Epithelial cell of esophagus (primary cell): ENCODE data around the gene SLC38A9.
A peak's percentile ranks its signal among the peaks of the same experiment; 100 is the strongest.

Source experiments
- DNase-seq: peaks from one replicate; pipeline ENCODE4 v3.0.0; 2010; ENCODE audit warnings: low read depth
- H3K4me3 ChIP-seq: 2 replicates; pipeline ENCODE4 v1.5.1; 2011; ENCODE audit warnings: mild to moderate bottlenecking, low read length, control low read depth
- TF ChIP-seq, protein P1 (sequence below): IDR thresholded peaks from 2 replicates; pipeline ENCODE4 v1.5.1; 2011; ENCODE audit warnings: low read depth, mild to moderate bottlenecking, low read length, control low read depth, inconsistent platforms; ENCODE audit not compliant: insufficient read depth; ENCODE audit errors: missing control alignments

Gene SLC38A9

DNA sequence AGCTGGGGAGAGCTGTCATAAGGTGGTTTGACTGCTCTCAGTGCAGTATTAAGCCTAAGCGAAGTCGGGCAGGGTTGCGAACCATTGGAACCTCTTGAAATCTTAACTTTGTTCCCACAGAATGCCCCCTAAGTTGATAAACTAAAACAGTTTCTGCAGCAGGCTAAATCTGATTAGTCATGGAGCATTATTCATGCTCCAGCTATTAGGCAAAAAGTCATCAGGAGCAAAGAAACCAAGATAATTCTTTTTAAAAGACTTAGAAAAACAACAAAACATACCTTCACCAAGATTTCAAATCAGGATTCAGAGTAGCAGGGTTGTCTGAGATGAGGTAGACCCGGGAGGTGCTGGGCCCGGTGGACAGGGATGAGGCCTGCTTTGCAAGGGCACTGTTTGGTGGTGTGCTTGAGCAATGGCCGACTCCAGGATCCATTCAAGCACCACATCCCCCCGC lies 107.5 kb downstream of the SLC38A9 start:
- TF ChIP-seq, protein P1, sequence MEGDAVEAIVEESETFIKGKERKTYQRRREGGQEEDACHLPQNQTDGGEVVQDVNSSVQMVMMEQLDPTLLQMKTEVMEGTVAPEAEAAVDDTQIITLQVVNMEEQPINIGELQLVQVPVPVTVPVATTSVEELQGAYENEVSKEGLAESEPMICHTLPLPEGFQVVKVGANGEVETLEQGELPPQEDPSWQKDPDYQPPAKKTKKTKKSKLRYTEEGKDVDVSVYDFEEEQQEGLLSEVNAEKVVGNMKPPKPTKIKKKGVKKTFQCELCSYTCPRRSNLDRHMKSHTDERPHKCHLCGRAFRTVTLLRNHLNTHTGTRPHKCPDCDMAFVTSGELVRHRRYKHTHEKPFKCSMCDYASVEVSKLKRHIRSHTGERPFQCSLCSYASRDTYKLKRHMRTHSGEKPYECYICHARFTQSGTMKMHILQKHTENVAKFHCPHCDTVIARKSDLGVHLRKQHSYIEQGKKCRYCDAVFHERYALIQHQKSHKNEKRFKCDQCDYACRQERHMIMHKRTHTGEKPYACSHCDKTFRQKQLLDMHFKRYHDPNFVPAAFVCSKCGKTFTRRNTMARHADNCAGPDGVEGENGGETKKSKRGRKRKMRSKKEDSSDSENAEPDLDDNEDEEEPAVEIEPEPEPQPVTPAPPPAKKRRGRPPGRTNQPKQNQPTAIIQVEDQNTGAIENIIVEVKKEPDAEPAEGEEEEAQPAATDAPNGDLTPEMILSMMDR, result no peak
- DNase-seq, result peak; percentile 53
- H3K4me3 ChIP-seq, result no peak overlapping the region

DNA sequence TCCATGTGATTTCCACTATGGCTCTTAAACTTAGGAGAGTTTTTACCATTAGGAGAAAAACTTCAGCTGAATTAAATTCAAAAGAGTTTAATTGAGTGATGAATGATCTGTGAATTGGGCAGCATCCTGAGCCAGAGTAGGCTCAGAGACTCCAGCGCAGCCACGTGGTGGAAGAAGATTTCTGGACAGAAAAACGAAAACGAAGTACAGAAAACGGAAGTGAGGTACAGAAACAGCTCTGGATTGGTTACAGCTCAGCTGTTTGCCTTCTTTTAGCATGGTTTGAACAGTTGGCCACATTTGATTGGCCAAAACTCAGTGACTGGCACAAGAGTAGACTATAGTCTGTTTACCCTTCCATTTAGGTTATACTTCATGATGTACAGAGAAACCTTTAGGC lies 108.2 kb downstream of the SLC38A9 start:
- TF ChIP-seq, protein P1, result no peak
- DNase-seq, result peak; percentile 22
- no peak overlapping the region for H3K4me3 ChIP-seq

DNA sequence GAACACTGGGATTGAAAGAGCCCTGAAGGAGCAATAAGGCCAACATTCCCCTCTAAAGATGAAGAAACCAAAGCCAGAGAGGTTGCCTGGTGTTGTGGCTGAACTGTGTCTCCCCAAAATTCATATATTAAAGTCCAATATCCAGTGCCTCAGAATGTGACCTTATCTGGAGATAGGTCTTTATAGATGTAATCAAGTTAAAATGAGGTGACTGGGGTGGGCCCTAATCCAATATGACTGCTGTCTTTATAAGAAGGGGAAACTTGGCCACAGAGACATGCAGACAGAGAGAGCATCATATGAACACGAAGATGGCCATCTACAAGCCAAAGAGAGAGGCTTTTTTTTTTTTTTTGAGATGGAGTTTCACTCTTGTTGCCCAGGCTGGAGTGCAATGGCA lies 110.5 kb downstream of the SLC38A9 start:
- TF ChIP-seq, protein P1, result no peak
- no peak for DNase-seq
- H3K4me3 ChIP-seq, result no peak overlapping the region

DNA sequence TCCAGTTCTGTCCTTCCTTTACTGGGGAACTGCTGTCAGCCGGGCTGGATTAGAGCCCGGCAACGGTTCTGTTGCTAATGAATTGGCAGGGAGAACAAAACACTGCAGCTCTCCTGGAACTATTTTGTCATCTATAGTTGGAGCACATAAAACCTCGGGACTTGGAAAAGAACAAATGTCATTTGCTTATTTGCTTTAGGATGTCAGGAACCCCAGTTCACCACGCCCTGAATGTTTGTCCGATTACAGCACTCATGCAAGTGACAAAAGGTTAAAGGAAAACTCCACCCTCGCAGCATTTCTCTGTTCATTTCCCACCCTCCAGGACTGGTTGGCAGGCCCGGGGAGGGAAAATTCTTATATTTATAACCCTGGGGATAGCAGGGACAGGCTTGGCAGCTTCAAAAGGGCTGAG lies 110.9 kb downstream of the SLC38A9 start:
- TF ChIP-seq, protein P1, result no peak
- peak; percentile 65 for DNase-seq
- no peak overlapping the region for H3K4me3 ChIP-seq

DNA sequence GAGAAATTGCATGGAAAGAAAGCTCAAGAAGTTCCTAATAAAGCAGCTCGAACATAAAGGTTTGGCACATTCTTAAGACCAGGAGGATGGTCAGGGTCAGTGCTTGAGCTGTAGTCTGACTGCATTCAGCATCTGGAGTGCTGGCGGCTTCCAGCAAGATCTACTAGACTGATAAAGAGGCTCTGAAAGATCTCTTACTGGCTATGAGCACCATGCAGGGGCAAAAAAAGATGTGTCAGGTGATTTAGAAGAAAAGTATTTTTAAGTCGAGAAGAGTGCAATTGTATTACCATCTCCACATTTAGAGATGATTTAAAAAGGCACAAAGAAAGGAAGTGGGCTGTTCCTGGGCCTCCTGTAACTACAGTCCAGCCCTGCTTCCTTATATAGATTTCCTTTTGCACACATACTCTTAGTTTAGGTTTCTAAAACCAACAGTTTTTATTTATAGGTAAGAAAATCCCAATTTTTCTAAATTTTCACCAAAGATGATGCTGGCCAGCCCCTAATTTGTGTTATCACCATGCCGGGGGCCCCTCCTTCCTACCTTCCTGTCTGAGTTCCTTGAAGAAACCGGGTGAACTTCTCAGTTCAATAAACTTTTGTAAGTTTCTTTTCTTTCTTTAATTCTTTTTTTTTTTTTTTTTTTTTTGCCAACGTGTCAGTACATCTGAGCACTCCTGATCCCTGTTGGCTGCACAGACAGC lies 111.5 kb downstream of the SLC38A9 start:
- H3K4me3 ChIP-seq, result no peak overlapping the region

DNA sequence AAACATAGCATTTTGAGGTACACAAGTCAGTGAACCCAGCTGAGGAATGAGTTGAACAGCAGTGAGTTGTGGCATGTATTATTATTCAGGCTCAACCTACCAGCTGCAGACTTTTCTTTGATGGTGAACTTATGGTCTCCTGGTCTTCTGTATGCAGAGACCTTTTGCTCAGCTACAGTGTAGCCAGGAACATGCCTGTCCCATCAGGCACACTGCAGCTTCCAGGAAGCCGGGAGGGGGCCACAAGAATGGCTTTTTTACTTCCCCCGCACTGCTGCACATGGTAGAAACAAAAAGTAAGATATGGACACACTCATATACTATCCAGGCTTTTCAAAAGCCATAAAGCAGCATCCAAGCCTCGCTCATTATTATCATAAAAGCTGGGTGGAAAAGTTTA lies 112.0 kb downstream of the SLC38A9 start:
- no peak for DNase-seq
- TF ChIP-seq, protein P1, result no peak
- H3K4me3 ChIP-seq, result no peak overlapping the region

More for the DNA sequence above, 111.5 kb downstream of the SLC38A9 start:
- DNase-seq, result no peak
- TF ChIP-seq, protein P1, result no peak
